Prostate gland (tissue), 2 donors: Measurements from ENCODE around the gene VPS72. TPM values are rescaled to one million over a fixed set of nuclear protein-coding genes. Genes with fewer than 3 reads are reported as not detected.

ENCODE experiments used
- DNase-seq: peaks from one replicate; pipeline ENCODE4 v3.0.0-alpha.2; 2019; ENCODE audit warnings: low spot score
- H3K27ac ChIP-seq, 2 donors: fragments of 200-600 bp; sonication (generic); 2 replicates each; pipeline ENCODE4 v1.5.1; 2017 to 2019
- H3K27me3 ChIP-seq: fragments of 200-600 bp; sonication (generic); replicated peaks from 2 replicates; pipeline ENCODE4 v1.5.1; 2019; ENCODE audit not compliant: insufficient read depth
- H3K36me3 ChIP-seq, 2 donors: fragments of 200-600 bp; sonication (generic); 1 replicate in 1 of 2; 2 replicates in 1 of 2; pipeline versions ENCODE4 v1.5.1 to v1.8.1; 2017 to 2019
- H3K4me1 ChIP-seq: fragments of 200-600 bp; sonication (generic); replicated peaks from 2 replicates; pipeline ENCODE4 v1.5.1; 2019
- H3K4me3 ChIP-seq, 2 donors: fragments of 200-600 bp; sonication (generic); 2 replicates each; pipeline ENCODE4 v1.5.1; 2017 to 2019
- H3K9me3 ChIP-seq: fragments of 200-600 bp; sonication (generic); 2 replicates; pipeline ENCODE4 v1.5.1; 2017
- POLR2A ChIP-seq: fragments of 450-650 bp; IDR thresholded peaks from one replicate; pipeline ENCODE4 v1.6.1; 2016; ENCODE audit warnings: antibody characterized with exemption, mild to moderate bottlenecking
- POLR2AphosphoS5 ChIP-seq: sonication (generic); formaldehyde crosslinking; IDR thresholded peaks from one replicate; pipeline ENCODE4 v1.6.1; 2017; ENCODE audit warnings: antibody characterized with exemption
- WGBS: methylation state at CpG from one replicate; pipeline ENCODE4 v1.1.5; 2018; 5-methylcytosine and 5-hydroxymethylcytosine counted together
- intact Hi-C: fragments of 100-400 bp; cut with DNase I; formaldehyde crosslinking; loops from one replicate; pipeline ENCODE4 v1.14.2; 2022
- total RNA-seq, 2 donors: library from RNA; depleted of rRNA; stranded (reverse); fragments of >200 nt; gene quantifications; one replicate each; pipeline ENCODE4 v1.1.0, GENCODE V29; 2016
- TF ChIP-seq, protein P1 (sequence below), 4 experiments: fragments of 200-600 bp in 2 of 4; fragments of 450-650 bp in 2 of 4; sonication (generic) in 2 of 4; IDR thresholded peaks; 1 replicate in 3 of 4; 2 replicates in 1 of 4; pipeline ENCODE4 v1.5.1; 2016 to 2019; ENCODE audit warnings: antibody characterized with exemption in 4 of 4, mild to moderate bottlenecking in 2 of 4, moderate library complexity in 2 of 4

Gene VPS72
- total RNA-seq, 2 donors from 2014 or later: 49.4 to 52.7 TPM

GRCh38 chr1:151199873-151200581 lies 10.0 kb upstream of the VPS72 start:
- TF ChIP-seq POLR2A (no peak), POLR2AphosphoS5 (no peak)
- TF ChIP-seq, protein P1, sequence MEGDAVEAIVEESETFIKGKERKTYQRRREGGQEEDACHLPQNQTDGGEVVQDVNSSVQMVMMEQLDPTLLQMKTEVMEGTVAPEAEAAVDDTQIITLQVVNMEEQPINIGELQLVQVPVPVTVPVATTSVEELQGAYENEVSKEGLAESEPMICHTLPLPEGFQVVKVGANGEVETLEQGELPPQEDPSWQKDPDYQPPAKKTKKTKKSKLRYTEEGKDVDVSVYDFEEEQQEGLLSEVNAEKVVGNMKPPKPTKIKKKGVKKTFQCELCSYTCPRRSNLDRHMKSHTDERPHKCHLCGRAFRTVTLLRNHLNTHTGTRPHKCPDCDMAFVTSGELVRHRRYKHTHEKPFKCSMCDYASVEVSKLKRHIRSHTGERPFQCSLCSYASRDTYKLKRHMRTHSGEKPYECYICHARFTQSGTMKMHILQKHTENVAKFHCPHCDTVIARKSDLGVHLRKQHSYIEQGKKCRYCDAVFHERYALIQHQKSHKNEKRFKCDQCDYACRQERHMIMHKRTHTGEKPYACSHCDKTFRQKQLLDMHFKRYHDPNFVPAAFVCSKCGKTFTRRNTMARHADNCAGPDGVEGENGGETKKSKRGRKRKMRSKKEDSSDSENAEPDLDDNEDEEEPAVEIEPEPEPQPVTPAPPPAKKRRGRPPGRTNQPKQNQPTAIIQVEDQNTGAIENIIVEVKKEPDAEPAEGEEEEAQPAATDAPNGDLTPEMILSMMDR (IDR thresholded peaks at IDR 0.05): no peak
- no peak for DNase-seq
- H3K4me3 ChIP-seq: peak overlapping the region; percentile 55 to 82
- no peaks in the 10 kb centered on the region for H3K9me3 ChIP-seq
- no peaks in the 10 kb centered on the region for H3K27me3 ChIP-seq
- 15% methylated on average over 11 of the region's 11 CpGs for WGBS
- peak overlapping the region; percentile 26 to 95 for H3K27ac ChIP-seq
- H3K36me3 ChIP-seq: peaks cover 0 to 4% of the 10 kb centered on the region in 2 donors
- intact Hi-C loops: loop anchor here (2.0 kb wide), 1 partner anchor 55 kb away; the partner anchor contains the start of gene PSMD4
- peaks cover 6% of the 10 kb centered on the region for H3K4me1 ChIP-seq

GRCh38 chr1:151198254-151199127 lies 8.5 kb upstream of the VPS72 start, which contains the start of gene PIP5K1A:
TSS of gene PIP5K1A (plus strand) at chr1:151198552. CDS start at chr1:151198997, 445 bp downstream.
- Histone ChIP-seq H3K27ac (peak within 1 kb of the TSS; percentile 83 to 95), H3K4me3 (peak within 1 kb of the TSS; percentile 55 to 82), H3K36me3 (peaks cover 0 to 4% of the 10 kb centered on the region in 2 donors), H3K9me3 (no peaks in the 10 kb centered on the region), H3K27me3 (no peaks in the 10 kb centered on the region), H3K4me1 (peaks cover 6% of the 10 kb centered on the region)
- WGBS: under 1% methylated on average over 60 of the region's 60 CpGs
- DNase-seq: peak; percentile 96
- intact Hi-C loops: loop anchor here (2.0 kb wide), 1 partner anchor 56 kb away; the partner anchor contains the start of gene PSMD4
- TF ChIP-seq POLR2A: peak; percentile 81
- TF ChIP-seq, protein P1 (IDR thresholded peaks at IDR 0.05): no peak
- TF ChIP-seq POLR2AphosphoS5: peak; percentile 97

DNA sequence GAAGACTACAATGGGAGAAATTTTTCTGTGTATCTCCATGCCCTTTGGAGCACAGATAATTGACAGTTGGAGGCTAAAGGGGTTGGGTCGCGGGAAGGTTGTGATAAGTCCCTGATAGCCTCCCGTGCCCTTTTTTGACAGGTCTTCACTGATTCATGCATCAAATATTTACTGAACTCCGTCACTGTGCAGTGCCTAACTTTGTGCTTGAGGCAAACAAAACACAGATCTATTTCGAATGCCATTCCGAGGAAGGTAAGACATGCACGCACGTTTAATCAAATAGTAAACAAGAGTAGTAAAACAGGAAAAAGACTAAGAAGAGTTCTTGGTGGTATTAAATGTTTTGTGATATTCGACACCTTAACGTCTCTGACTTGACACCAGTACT lies 7.9 kb upstream of the VPS72 start:
- DNase-seq: no peak
- H3K27me3 ChIP-seq: no peaks in the 10 kb centered on the region
- intact Hi-C loops: loop anchor here (2.0 kb wide), 1 partner anchor 57 kb away; the partner anchor contains the start of gene PSMD4
- H3K9me3 ChIP-seq: no peaks in the 10 kb centered on the region
- H3K4me1 ChIP-seq: peaks cover 6% of the 10 kb centered on the region
- H3K4me3 ChIP-seq: peak overlapping the region; percentile 55 to 82
- H3K27ac ChIP-seq: peak overlapping the region; percentile 83 to 95
- 10% methylated on average over 10 of the region's 10 CpGs for WGBS
- TF ChIP-seq POLR2AphosphoS5 (no peak), POLR2A (no peak)
- TF ChIP-seq, protein P1 (IDR thresholded peaks at IDR 0.05): no peak
- peaks cover 0 to 2% of the 10 kb centered on the region in 2 donors for H3K36me3 ChIP-seq

GRCh38 chr1:151196292-151196800 lies 6.3 kb upstream of the VPS72 start:
- intact Hi-C loops: no loop called here
- H3K9me3 ChIP-seq: no peaks in the 10 kb centered on the region
- H3K4me3 ChIP-seq: no peak overlapping the region
- H3K27me3 ChIP-seq: no peaks in the 10 kb centered on the region
- DNase-seq: peak; percentile 72
- peaks cover 6% of the 10 kb centered on the region for H3K4me1 ChIP-seq
- H3K27ac ChIP-seq: peak overlapping the region; percentile 38 to 40
- WGBS: 35% methylated on average over 14 of the region's 14 CpGs
- H3K36me3 ChIP-seq: no peaks in the 10 kb centered on the region
- TF ChIP-seq POLR2A (no peak), POLR2AphosphoS5 (peak; percentile 64)
- TF ChIP-seq, protein P1 (IDR thresholded peaks at IDR 0.05): peak; percentile 19 to 69 (median 56)
